HCT116 (cell line): ENCODE results near the gene SIPA1L3. TPM values are rescaled to one million over a fixed set of nuclear protein-coding genes. Genes with fewer than 3 reads are reported as not detected.

Experiments
- ATAC-seq: fragments of 200-7000 bp; cut with Tn5 transposase; 2 replicates; pipeline ENCODE4 v1.9.1; 2020; ENCODE audit warnings: mild to moderate bottlenecking, moderate library complexity
- BruUV-seq: library from RNA; stranded (reverse); fragments of 400-500 nt; replicated peaks from 2 replicates; lab custom pipeline; 2021; lab: Mats Ljungman, UMichigan
- CTCF ChIA-PET: fragments of 300-600 bp; sonication (Branson Sonifier 250); formaldehyde crosslinking; loops from one replicate; lab custom pipeline; 2021; ENCODE audit warnings: antibody characterized with exemption; lab: Charles Lee
- POLR2A ChIA-PET: fragments of 300-600, 350-600 bp; sonication (Branson Sonifier 250); formaldehyde crosslinking; loops from one replicate; lab custom pipeline; 2021; ENCODE audit warnings: antibody characterized with exemption; lab: Charles Lee
- RAD21 ChIA-PET, 2 experiments: fragments of 300-600 bp; sonication (Branson Sonifier 250); formaldehyde crosslinking; loops; one replicate each; lab custom pipeline; 2023; ENCODE audit warnings: low total read pairs in 2 of 2; ENCODE audit not compliant: uncharacterized antibody in 2 of 2, unreplicated experiment in 2 of 2, low non-redundant PET in 1 of 2; lab: Charles Lee
- DNase-seq: peaks from one replicate; pipeline ENCODE4 v3.0.0-alpha.2; 2010; ENCODE audit warnings: low read depth, low spot score
- H2AFZ ChIP-seq: fragments of 200-600 bp; shearing (Covaris generic), sonication (generic); 2 replicates; pipeline ENCODE4 v1.6.1; 2017; ENCODE audit warnings: low read depth, mixed run types, mixed read lengths, antibody characterized with exemption, low read length; ENCODE audit not compliant: poor library complexity, severe bottlenecking
- H3K27ac ChIP-seq: 2 replicates; pipeline ENCODE4 v1.5.1; 2012; ENCODE audit warnings: low read depth, low read length
- H3K27me3 ChIP-seq: fragments of 200-600 bp; sonication (generic); 2 replicates; pipeline ENCODE4 v1.6.1; 2016; ENCODE audit warnings: mixed run types, low read length, mixed read lengths; ENCODE audit not compliant: insufficient read depth
- H3K36me3 ChIP-seq, 2 experiments: fragments of 200-500 bp in 1 of 2; fragments of 200-600 bp in 1 of 2; sonication (Bioruptor generic) in 1 of 2; sonication (generic) in 1 of 2; 2 replicates each; pipeline versions ENCODE4 v1.5.1 to v1.6.1; 2014 to 2016; ENCODE audit warnings: low read length in 2 of 2, inconsistent platforms in 1 of 2, mixed read lengths in 1 of 2, mixed run types in 1 of 2; ENCODE audit not compliant: insufficient read depth in 2 of 2, control insufficient read depth in 1 of 2
- H3K4me1 ChIP-seq, 2 experiments: fragments of 200-600 bp in 1 of 2; sonication (generic) in 1 of 2; 2 replicates each; pipeline versions ENCODE4 v1.5.1 to v1.6.1; 2012 to 2017; ENCODE audit warnings: low read length in 2 of 2, inconsistent platforms in 1 of 2, mild to moderate bottlenecking in 1 of 2, mixed read lengths in 1 of 2, mixed run types in 1 of 2, moderate library complexity in 1 of 2; ENCODE audit not compliant: insufficient read depth in 2 of 2, control insufficient read depth in 1 of 2
- H3K4me2 ChIP-seq: fragments of 200-600 bp; sonication (generic); 2 replicates; pipeline ENCODE4 v1.6.1; 2017; ENCODE audit warnings: mixed run types, low read length, mixed read lengths
- H3K4me3 ChIP-seq, 2 experiments: fragments of 200-600 bp in 1 of 2; sonication (generic) in 1 of 2; replicated peaks in 1 of 2; 2 replicates each; pipeline ENCODE4 v1.5.1; 2011 to 2016; ENCODE audit warnings: low read length in 2 of 2, control low read depth in 1 of 2, low read depth in 1 of 2, mild to moderate bottlenecking in 1 of 2, mixed read lengths in 1 of 2, mixed run types in 1 of 2
- H3K79me2 ChIP-seq: fragments of 200-600 bp; sonication (generic); 2 replicates; pipeline ENCODE4 v1.6.1; 2017; ENCODE audit warnings: mild to moderate bottlenecking, mixed run types, low read length, moderate library complexity, mixed read lengths; ENCODE audit not compliant: insufficient read depth
- H3K9ac ChIP-seq: fragments of 200-600 bp; sonication (generic); 2 replicates; pipeline ENCODE4 v1.6.1; 2016; ENCODE audit warnings: low read length, mixed read lengths
- H3K9me2 ChIP-seq: fragments of 200-600 bp; sonication (generic), shearing (Covaris generic); 2 replicates; pipeline ENCODE4 v1.6.1; 2017; ENCODE audit warnings: mixed run types, mild to moderate bottlenecking, moderate library complexity; ENCODE audit not compliant: insufficient read depth
- H3K9me3 ChIP-seq, 2 experiments: fragments of 200-500 bp in 1 of 2; fragments of 200-600 bp in 1 of 2; sonication (Bioruptor generic) in 1 of 2; sonication (generic) in 1 of 2; 2 replicates each; pipeline ENCODE4 v1.6.1; 2014 to 2017; ENCODE audit warnings: low read length in 2 of 2, mixed read lengths in 2 of 2, inconsistent platforms in 1 of 2, low read depth in 1 of 2, mild to moderate bottlenecking in 1 of 2, mixed run types in 1 of 2, moderate library complexity in 1 of 2; ENCODE audit not compliant: control insufficient read depth in 1 of 2, insufficient read depth in 1 of 2
- H4K20me1 ChIP-seq: fragments of 200-600 bp; sonication (generic), shearing (Covaris generic); 2 replicates; pipeline ENCODE4 v1.6.1; 2017; ENCODE audit warnings: mixed run types, mild to moderate bottlenecking, moderate library complexity; ENCODE audit not compliant: insufficient read depth
- CTCF ChIP-seq, 3 experiments: fragments of 200-600 bp in 1 of 3; sonication (generic) in 1 of 3; IDR thresholded peaks in 2 of 3; conservative IDR thresholded peaks in 1 of 3; 2 replicates each; pipeline ENCODE4 v1.5.1; 2012 to 2017; ENCODE audit warnings: low read depth in 2 of 3, low read length in 2 of 3, antibody characterized with exemption in 1 of 3, borderline replicate concordance in 1 of 3, control low read depth in 1 of 3, mild to moderate bottlenecking in 1 of 3, mixed read lengths in 1 of 3, mixed run types in 1 of 3, moderate library complexity in 1 of 3; ENCODE audit not compliant: insufficient read depth in 1 of 3
- ELF1 ChIP-seq: IDR thresholded peaks from 2 replicates; pipeline ENCODE4 v1.6.1; 2012; ENCODE audit warnings: low read depth, borderline replicate concordance
- EZH2 ChIP-seq: fragments of 200-600 bp; sonication (generic); IDR thresholded peaks from 2 replicates; pipeline ENCODE4 v1.6.1; 2017; ENCODE audit warnings: antibody characterized with exemption, mixed run types
- FOSL1 ChIP-seq: IDR thresholded peaks from 2 replicates; pipeline ENCODE4 v1.6.1; 2012; ENCODE audit warnings: low read depth
- MAX ChIP-seq: IDR thresholded peaks from 2 replicates; pipeline ENCODE4 v1.6.1; 2012
- POLR2A ChIP-seq: IDR thresholded peaks from 2 replicates; pipeline ENCODE4 v1.7.0; 2011; ENCODE audit warnings: borderline replicate concordance; ENCODE audit not compliant: insufficient read depth, insufficient read length; ENCODE audit errors: extremely low read depth
- RAD21 ChIP-seq: IDR thresholded peaks from 2 replicates; pipeline ENCODE4 v1.6.1; 2012; ENCODE audit warnings: low read depth, mild to moderate bottlenecking
- REST ChIP-seq: IDR thresholded peaks from 2 replicates; pipeline ENCODE4 v1.6.1; 2012; ENCODE audit warnings: low read depth
- SRF ChIP-seq: IDR thresholded peaks from 2 replicates; pipeline ENCODE4 v1.6.1; 2012; ENCODE audit warnings: low read depth
- TCF7L2 ChIP-seq: IDR thresholded peaks from 2 replicates; pipeline ENCODE4 v1.7.0; 2011; ENCODE audit warnings: borderline replicate concordance, inconsistent platforms; ENCODE audit not compliant: insufficient read depth, insufficient read length; ENCODE audit errors: extremely low read depth
- ZFX ChIP-seq: fragments of 450-650 bp; IDR thresholded peaks from 2 replicates; pipeline ENCODE4 v1.6.1; 2017
- intact Hi-C: fragments of 100-400 bp; cut with micrococcal nuclease; formaldehyde crosslinking; loops from 2 replicates; pipeline ENCODE4 v1.10.0; 2022
- total RNA-seq: library from RNA; stranded (reverse); gene quantifications from one replicate; pipeline ENCODE4 v1.2.1, GENCODE V29; 2021; ENCODE audit not compliant: unreplicated experiment

SIPA1L3 gene
- total RNA-seq, 1 experiment from 2014 or later: 41.8 TPM

GRCh38 chr19:38032951-38033350 is 125.9 kb downstream of the SIPA1L3 start:
- Histone ChIP-seq H3K9me2 (no peaks in the 10 kb centered on the region), H3K9ac (no peak overlapping the region), H3K9me3 (no peaks in the 10 kb centered on the region), H3K27ac (no peak overlapping the region), H3K4me3 (no peak overlapping the region), H3K36me3 (0 out of 4 replicates have a peak, but pooled peaks cover 0 to 7% of the 10 kb centered on the region in 2 experiments), H4K20me1 (no peaks in the 10 kb centered on the region), H3K27me3 (no peaks in the 10 kb centered on the region), H3K79me2 (peaks cover 4% of the 10 kb centered on the region; the same call in 1 of the 2 replicates), H2AFZ (no peak overlapping the region), H3K4me2 (no peak overlapping the region), H3K4me1 (peaks cover 0 to 6% of the 10 kb centered on the region in 2 experiments; a peak in 1 of 4 replicates)
- TF ChIP-seq TCF7L2 (no peak), RAD21 (no peak), REST (no peak), EZH2 (no peak), ELF1 (no peak), ZFX (no peak), CTCF (IDR thresholded peaks at IDR 0.05 in 2 of 3, conservative IDR thresholded peaks at IDR 0.05 in 1 of 3; ENCODE audit: borderline replicate concordance in 1 of 3, insufficient read depth in 1 of 3, low read depth in 2 of 3, low read length in 2 of 3) (no peak), SRF (no peak), POLR2A (no peak), MAX (no peak), FOSL1 (no peak)
- intact Hi-C loops: no loop called here
- DNase-seq (no peak), ATAC-seq (no peak)
- RAD21 ChIA-PET: no interaction called here
- CTCF ChIA-PET: no interaction called here
- no TSS peak for BruUV-seq
- POLR2A ChIA-PET: no interaction called here
